Measurements from ENCODE around the gene IQCE.

GRCh38 chr7:2639695-2640481 is 81.1 kb downstream of the IQCE start:
- TF ChIP-seq CTCF (IDR thresholded peaks at IDR 0.05; ENCODE audit: poor library complexity, severe bottlenecking) (no peak), EP300 (conservative IDR thresholded peaks at IDR 0.05; ENCODE audit: poor library complexity, severe bottlenecking) (no peak), REST (IDR thresholded peaks at IDR 0.05; ENCODE audit: borderline replicate concordance) (no peak), MXI1 (conservative IDR thresholded peaks at IDR 0.05; ENCODE audit: poor library complexity, severe bottlenecking) (no peak), RAD21 (conservative IDR thresholded peaks at IDR 0.05) (no peak), POLR2AphosphoS5 (IDR thresholded peaks at IDR 0.05) (no peak), EZH2 (IDR thresholded peaks at IDR 0.05; ENCODE audit: borderline replicate concordance, insufficient read depth, low read length, poor library complexity, severe bottlenecking) (no peak), SMC3 (conservative IDR thresholded peaks at IDR 0.05; ENCODE audit: poor library complexity) (no peak), TAF1 (IDR thresholded peaks at IDR 0.05; ENCODE audit: low read depth) (no peak)

Measured in neural cell (in vitro differentiated cells).